GM19351 (cell line): Measurements from ENCODE around the gene ZCWPW1.
A peak's percentile ranks its signal among the peaks of the same experiment; 100 is the strongest.

ENCODE experiments used
- ATAC-seq: cut with Tn5 transposase; IDR thresholded peaks from one replicate; pipeline ENCODE4 v1.9.1; 2021; ENCODE audit warnings: mild to moderate bottlenecking, moderate library complexity; ENCODE audit not compliant: unreplicated experiment

Gene ZCWPW1

GRCh38 chr7:100428199-100428966 lies at the start of gene ZCWPW1:
Gene ZCWPW1 (minus strand): TSS chr7:100428703. CDS start chr7:100420649, 8,054 bp downstream.
- ATAC-seq: peak; percentile 37

- no peak for ATAC-seq
Observed at GRCh38 chr7:100477871-100478267, 49.4 kb upstream of the ZCWPW1 start.

GRCh38 chr7:100476903-100477870 lies 48.7 kb upstream of the ZCWPW1 start:
- ATAC-seq: no peak

- ATAC-seq: no peak
Observed at GRCh38 chr7:100476101-100476780, 47.7 kb upstream of the ZCWPW1 start.

- ATAC-seq: no peak
Observed at GRCh38 chr7:100475549-100475948, 47.0 kb upstream of the ZCWPW1 start.

- no peak for ATAC-seq
Observed at GRCh38 chr7:100472854-100473499, 44.5 kb upstream of the ZCWPW1 start.

GRCh38 chr7:100472121-100472851 lies 43.8 kb upstream of the ZCWPW1 start:
- ATAC-seq: no peak

GRCh38 chr7:100471021-100471420 lies 42.5 kb upstream of the ZCWPW1 start:
- no peak for ATAC-seq

- no peak for ATAC-seq
Observed at GRCh38 chr7:100469227-100470044, 40.9 kb upstream of the ZCWPW1 start.

GRCh38 chr7:100467638-100468373 lies 39.3 kb upstream of the ZCWPW1 start:
- no peak for ATAC-seq

- ATAC-seq: no peak
Observed at GRCh38 chr7:100466653-100467605, 38.4 kb upstream of the ZCWPW1 start.

GRCh38 chr7:100465702-100466311 lies 37.3 kb upstream of the ZCWPW1 start:
- no peak for ATAC-seq

- ATAC-seq: no peak
Observed at GRCh38 chr7:100465299-100465698, 36.8 kb upstream of the ZCWPW1 start.

GRCh38 chr7:100464791-100465190 lies 36.3 kb upstream of the ZCWPW1 start:
- ATAC-seq: no peak

GRCh38 chr7:100464210-100464660 lies 35.7 kb upstream of the ZCWPW1 start, which contains the start of gene SPACDR:
Gene SPACDR (minus strand): TSS chr7:100464260. CDS start chr7:100464025, 235 bp downstream.
- ATAC-seq: no peak

GRCh38 chr7:100457033-100457432 lies 28.5 kb upstream of the ZCWPW1 start:
- ATAC-seq: no peak

GRCh38 chr7:100456562-100456961 lies 28.1 kb upstream of the ZCWPW1 start:
- ATAC-seq: no peak
